Anterior cingulate cortex (tissue), 58 donors: ENCODE measurements around the gene MRPL50.

Experiments
- DNase-seq, 58 donors: peaks; one replicate each; lab custom pipeline; 2025; lab: John Stamatoyannopoulos, UW

Gene MRPL50

GRCh38 chr9:101350285-101350684 lies 48.1 kb downstream of the MRPL50 start:
- no peak for DNase-seq

- DNase-seq = no peak
Observed at GRCh38 chr9:101342595-101342994, 55.8 kb downstream of the MRPL50 start.

- no peak for DNase-seq
Observed at GRCh38 chr9:101341958-101342357, 56.5 kb downstream of the MRPL50 start.
